ENCODE data around the gene EVPL.
A peak's percentile ranks its signal among the peaks of the same experiment; 100 is the strongest.

The EVPL gene

GRCh38 chr17:76014925-76015261 lies 12.2 kb downstream of the EVPL start:
- DNase-seq: peak; percentile 68

GRCh38 chr17:76014100-76014924 lies 12.8 kb downstream of the EVPL start:
- DNase-seq: peak; percentile 77

- DNase-seq: no peak
Measured at GRCh38 chr17:76013377-76013932, 13.7 kb downstream of the EVPL start.

GRCh38 chr17:76011951-76012350 lies 15.2 kb downstream of the EVPL start:
- no peak for DNase-seq

- DNase-seq: no peak
Measured at GRCh38 chr17:76009969-76010661, 17.0 kb downstream of the EVPL start.

- no peak for DNase-seq
Measured at GRCh38 chr17:76009447-76009846, 17.7 kb downstream of the EVPL start.

GRCh38 chr17:76008630-76009425 lies 18.3 kb downstream of the EVPL start:
- no peak for DNase-seq

GRCh38 chr17:76008208-76008607 lies 18.9 kb downstream of the EVPL start:
- DNase-seq: no peak

GRCh38 chr17:76007850-76008165 lies 19.3 kb downstream of the EVPL start:
- DNase-seq: no peak

- no peak for DNase-seq
Measured at GRCh38 chr17:76007131-76007849, 19.8 kb downstream of the EVPL start.

- peak; percentile 24 for DNase-seq
Measured at GRCh38 chr17:76005263-76006149, 21.6 kb downstream of the EVPL start.

GRCh38 chr17:76004750-76005262 lies 22.3 kb downstream of the EVPL start:
- no peak for DNase-seq

GRCh38 chr17:76003915-76004314 lies 23.2 kb downstream of the EVPL start:
- no peak for DNase-seq

- no peak for DNase-seq
Measured at GRCh38 chr17:76002100-76002499, 25.0 kb downstream of the EVPL start.

GRCh38 chr17:76000755-76001521 lies 26.2 kb downstream of the EVPL start, which contains the start of gene CDK3:
Gene CDK3, plus strand, starts transcription at chr17:76000855. Its CDS starts 571 bp downstream, at chr17:76001426.
- DNase-seq: no peak

- DNase-seq: no peak
Measured at GRCh38 chr17:76000016-76000754, 26.9 kb downstream of the EVPL start.

- no peak for DNase-seq
Measured at GRCh38 chr17:75998327-75998795, 28.7 kb downstream of the EVPL start.

GRCh38 chr17:75996665-75997590 lies 30.2 kb downstream of the EVPL start:
- no peak for DNase-seq
